ENCODE results near the gene NAV2.

NAV2 gene

GRCh38 chr11:19788435-19788834 is 75.8 kb downstream of the NAV2 start:
- no peak for DNase-seq

DNA sequence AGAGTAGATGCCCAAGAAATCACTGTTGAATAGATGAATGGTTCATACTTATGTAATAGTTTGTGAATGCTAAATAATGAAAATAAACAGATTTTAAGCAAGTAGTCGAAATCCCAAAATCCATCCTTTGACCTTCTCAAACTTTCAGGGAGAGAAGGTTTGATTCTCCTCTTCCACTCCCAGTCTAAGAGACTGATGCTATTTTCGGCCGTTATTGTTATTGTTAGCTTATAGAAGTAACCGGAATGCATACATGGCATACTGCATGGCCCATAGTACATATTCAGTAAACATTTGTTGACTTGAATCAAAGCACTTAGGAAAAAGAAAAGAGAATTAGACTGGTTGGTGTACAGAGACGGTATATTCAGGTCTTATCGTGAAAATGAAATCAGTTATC is 76.6 kb downstream of the NAV2 start:
- DNase-seq, result no peak

DNA sequence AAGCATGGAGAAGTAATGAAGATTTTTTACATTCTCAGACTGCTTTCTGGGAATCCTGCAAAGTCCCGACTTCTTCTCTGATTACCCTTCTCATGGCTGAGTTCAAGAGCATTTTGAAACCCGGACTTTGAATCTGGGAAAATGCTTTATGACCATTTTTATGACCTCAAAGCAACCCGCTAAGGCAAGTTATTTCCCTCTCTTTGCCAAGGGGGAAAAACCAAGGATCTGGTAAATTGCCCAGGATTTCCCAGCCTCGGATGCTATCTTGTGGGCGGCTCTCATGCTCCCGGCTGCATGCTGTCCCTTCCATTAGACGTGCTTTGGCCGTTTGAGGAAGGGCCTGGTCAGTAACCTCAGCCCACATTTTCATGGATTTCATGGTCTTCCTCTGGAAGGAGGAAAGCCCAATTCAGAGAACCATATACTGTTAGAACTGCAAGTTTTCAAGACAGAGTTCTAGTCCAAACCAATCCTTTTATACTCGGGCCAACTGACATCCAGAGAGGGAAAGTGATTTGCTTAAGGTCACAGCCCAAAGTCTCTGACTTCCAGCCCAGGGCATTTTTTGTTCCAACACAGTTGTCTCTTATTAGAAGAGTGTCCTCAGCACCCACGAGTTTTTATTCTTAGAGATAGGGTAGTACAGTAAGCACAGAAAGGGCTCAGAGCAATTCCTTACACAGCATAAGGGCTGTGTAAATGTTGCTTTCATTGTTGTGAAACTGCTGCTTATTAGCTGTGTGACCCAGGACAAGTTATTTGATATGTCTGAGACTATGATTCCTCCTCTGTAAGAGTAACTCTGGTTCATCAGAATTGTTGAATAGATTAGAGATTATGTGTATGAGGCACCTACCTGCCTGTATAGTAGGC is 77.4 kb downstream of the NAV2 start:
- no peak for DNase-seq

DNA sequence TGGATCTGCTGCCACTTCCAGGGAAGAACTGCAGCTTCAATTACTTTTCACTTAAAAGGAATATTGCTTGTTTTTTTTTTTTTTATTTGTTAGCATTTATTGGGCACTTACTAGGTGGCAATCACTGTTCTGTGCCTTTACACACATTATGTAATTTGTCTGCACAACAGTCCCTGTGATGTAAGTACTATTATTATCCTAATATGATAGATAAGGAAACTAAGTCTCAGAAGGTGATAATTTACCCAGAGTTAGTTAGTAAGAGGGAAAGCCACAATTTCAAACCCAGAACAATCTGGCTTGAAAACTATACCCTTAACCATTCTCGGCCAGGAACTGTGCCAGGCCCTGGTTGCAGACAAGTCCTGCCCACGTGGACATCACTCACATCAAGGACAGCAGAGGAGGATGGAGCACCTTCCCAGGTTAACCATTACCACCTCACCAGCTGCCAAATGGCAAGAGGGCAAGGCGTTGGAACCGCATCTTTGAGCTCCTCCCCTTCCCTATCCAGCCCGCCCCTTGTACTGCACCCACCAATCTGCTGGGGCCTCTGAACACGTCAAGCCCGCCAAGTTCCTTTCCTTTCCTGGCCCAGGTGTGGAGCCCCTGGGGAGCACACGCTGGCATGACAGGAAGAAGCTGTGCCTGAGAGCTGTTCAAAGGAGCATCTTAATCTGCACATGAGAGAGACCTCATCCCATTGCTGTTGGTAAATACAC is 78.4 kb downstream of the NAV2 start:
- no peak for DNase-seq

GRCh38 chr11:19792510-19792909 is 79.9 kb downstream of the NAV2 start:
- DNase-seq, result no peak

- DNase-seq, result no peak
Measured at GRCh38 chr11:19793326-19793725, 80.7 kb downstream of the NAV2 start.

GRCh38 chr11:19794161-19794560 is 81.5 kb downstream of the NAV2 start:
- no peak for DNase-seq

DNA sequence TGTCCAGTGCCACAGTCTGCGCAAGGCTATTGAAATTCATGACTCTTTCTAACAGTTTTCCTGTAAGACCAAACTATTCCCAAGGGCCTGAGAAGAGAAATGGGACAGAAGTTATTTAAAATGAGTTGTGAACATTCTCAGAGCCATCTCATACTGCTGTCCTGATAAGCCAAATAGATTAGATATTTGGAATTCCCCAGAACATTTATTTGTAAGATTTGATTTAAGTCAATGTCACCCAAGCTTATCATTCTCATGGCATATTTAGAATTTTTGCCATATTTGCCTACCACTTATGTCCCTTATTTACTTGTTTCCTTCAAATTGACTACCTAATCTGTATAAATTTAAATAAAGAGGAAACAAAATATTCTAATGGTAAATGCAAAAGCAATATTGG is 82.4 kb downstream of the NAV2 start:
- no peak for DNase-seq

DNA sequence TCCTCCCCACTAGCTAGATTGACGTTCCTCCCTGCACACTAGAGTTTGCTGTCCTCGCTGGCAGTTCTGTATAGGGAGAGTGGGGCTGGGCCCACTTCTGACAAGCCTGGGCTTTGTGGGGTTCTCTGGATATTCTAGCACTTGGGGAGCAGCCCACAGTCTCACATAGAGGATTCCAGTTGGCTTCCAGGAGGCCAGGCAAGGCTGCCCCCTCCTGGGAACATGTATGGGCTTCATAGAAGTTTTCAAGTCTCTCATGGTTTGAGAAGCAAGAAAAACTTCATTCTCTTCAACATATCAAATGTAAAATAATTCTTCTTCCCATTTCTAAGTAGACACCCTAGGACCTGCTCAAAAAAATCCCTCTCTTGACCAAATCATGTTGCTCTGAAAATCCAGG is 87.5 kb downstream of the NAV2 start:
- no peak for DNase-seq

DNA sequence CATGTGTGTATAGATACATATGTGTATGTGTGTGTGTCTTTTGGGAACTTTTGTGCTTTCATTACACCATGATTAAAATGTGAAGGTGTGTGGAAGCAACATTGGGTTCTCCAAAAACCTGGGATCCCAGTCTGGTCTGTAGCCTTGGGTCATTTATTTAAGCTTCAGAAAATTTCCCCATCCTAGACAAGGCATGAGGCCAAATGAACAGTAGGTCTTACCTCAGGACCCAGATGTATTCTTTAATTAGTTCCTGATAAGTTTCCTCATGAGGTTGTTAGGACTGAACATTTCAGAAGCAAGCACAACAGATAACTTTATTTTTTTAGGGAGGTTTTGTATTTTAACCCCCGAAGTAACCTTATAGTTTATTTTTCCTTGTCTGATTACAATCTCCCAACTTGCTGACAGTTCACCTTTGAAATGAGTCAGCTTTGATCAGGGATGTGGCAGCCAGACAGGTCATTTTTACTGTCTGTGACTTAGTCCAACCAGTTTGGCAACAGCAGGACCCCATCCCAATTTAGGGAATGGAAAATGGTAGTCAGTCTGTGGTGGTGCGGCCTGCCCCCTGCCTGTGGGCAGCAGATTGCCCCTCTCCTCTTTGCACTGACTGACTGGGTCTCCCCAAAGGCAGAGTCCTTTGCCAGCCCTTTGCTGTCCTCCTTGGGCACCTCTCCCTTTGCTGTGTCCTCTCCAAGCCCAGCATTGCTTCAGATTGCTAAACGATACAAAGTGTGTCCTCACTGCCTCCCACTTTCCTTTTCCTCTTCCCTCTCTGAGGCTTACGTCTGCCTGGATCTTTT is 88.3 kb downstream of the NAV2 start:
- DNase-seq, result no peak

DNA sequence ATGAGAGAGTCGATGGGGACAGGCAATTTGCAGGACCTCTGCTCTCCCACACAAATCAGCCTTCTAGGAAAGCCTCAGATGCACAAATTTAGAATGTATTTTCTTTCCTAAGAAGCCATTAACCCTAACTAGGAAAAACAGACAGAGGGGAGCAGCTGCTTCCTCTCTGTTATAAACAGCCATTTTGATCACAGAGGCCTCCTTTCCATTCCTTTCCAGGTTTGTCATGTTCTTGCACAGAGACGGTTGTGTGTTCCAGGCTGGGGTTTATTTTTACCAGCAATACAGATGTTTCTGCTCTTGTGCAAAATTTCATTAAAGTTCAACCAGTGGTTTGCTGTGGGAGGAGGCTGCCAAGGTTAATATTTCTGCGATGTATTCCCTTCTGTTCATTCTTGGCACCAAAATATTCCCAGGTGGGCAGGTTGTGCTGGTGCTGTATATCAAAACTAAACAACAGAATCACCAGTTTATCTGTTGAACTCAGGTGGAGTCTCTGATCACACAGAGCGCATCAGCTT is 90.2 kb downstream of the NAV2 start:
- DNase-seq, result no peak

- no peak for DNase-seq
Measured at GRCh38 chr11:19803506-19803998, 90.9 kb downstream of the NAV2 start.

- DNase-seq, result no peak
Measured at GRCh38 chr11:19805376-19805775, 92.7 kb downstream of the NAV2 start.

DNA sequence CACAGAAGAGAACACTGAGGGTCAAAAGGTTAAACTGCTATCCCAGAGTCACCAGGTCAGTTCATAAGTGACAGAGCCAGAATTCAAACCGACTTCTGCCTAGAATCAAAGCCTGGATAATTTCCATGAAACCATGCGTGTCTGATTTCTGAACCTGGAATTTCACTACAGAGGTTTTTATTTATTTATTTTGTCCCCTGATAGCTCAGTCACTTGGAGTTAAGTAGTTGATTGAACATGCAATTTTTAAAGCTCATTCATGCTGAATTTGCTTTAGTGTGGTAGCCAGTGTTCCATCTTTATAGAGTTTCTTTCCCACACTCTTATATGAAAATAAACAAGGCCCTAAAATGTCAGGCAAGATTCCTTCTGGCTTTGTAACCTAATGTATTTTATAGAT is 93.2 kb downstream of the NAV2 start:
- no peak for DNase-seq

GRCh38 chr11:19806251-19806650 is 93.6 kb downstream of the NAV2 start:
- no peak for DNase-seq

DNA sequence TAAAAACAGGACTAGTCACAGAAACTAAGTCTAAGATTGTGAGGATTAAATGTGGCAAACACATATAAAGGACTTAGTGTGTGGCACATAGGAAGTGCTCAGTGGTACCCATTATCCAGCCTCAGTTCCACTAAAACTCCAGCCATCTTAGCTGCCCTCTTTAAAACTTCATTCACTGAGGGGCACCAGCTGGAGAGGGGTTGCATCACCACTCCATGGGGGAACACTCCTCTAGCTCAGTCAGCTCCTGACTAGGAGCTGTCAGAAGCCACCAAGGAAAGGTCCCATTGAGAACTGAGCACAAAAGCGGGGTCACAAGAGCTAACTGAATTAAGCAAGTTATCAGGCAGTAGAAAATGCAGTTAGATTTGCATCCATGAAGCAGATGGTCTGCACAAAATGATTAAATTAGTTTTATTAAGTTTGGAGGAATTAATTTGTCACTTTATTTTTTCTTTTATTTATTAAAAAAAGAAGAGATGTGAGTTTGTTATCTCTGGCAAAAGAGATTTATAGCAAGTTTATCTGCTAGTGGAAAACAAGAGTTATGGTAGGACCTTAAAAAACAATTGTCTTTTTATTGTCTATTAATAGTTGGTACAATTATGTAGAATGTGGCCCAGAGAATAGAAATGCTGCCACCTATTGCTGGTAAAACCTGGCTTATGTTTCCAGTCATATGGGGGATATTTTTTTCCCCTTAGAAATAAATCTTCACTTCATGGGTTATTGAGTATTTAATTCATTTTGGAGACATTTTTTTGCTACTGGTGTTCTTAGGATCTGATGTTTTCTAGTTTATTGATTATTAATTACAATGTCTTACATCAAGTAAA is 95.7 kb downstream of the NAV2 start:
- DNase-seq, result no peak

DNA sequence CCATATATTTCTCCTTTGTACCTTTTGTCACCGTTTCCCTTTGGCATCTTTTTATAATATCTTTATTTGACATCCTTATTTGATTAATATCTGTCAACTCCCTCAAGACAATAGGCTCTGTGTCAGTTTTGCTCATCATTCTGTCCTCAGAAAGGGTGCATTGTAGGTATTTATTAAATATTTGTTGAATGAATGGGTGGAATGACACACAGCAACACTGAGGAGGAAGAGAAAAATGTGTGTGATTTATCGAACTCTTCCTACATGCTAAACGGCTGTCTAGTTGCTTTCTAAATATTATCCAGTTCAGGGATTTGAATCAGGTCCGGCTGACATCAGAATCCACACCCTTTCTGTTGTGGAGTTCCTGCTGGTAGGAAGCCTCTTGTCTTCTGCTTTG is 98.2 kb downstream of the NAV2 start:
- no peak for DNase-seq

GRCh38 chr11:19811380-19811779 is 98.7 kb downstream of the NAV2 start:
- DNase-seq, result no peak

- DNase-seq, result no peak
Measured at GRCh38 chr11:19812096-19812495, 99.5 kb downstream of the NAV2 start.

DNA sequence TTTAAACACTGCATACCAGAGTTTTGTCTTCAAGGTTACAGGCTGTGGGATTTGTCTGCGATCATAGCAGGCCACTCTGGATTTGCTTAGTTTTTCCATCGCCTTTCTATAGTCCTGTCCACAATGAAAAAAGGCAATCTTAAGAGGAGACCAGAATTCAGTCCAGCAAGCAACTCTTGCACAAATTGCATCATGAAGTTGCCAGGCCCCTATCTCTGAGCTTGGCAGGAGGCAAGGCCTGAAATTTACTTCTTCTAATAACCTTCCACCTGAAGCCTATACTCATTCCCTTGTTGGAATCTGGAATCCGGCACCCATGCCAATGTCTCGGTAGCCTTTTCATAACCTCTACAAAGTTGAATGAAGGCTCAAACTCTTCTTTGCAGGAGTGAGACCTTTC is 100.1 kb downstream of the NAV2 start:
- DNase-seq, result no peak

DNA sequence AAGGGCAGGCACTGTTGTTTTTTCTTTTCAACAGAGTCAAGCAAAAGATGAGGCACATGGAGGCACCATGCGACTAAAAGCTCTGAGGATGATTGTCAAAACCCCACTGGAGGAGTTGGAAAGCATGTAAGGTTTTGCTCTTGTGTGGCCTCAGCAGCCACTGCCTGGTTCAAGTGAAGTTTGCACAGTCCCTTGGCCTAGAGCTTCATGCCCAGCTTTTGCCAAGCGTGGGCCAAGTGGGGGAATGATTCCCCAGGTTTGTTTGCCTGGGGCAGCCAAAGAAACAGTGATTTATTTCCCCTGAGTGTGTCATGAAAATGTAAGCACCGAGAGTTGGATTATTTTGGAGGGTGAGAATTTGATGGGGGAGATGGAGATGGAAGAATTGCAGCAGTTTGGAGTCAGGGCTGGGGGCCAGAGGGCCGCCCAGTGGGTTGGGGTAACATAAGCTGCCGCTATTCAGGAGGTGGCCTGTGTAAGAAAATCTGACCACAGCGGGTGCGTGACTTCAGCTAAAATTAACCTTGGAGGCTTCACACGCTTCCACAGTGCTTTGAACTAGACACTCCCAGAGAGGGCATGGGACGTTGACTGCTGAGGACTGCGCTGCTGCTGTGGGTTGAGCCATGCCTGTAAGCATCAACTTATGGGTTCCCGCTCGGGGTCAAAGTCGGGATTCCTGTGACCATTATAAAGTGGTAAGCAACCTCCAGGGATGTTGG is 100.7 kb downstream of the NAV2 start:
- DNase-seq, result no peak

- no peak for DNase-seq
Measured at GRCh38 chr11:19814421-19814820, 101.8 kb downstream of the NAV2 start.

All from CD4-positive, alpha-beta T cell treated with Interleukin-15 for 1 hour (primary cell).